SK-N-SH (cell line): ENCODE results near the gene POLR1D. TPM values are rescaled to one million over a fixed set of nuclear protein-coding genes. Genes with fewer than 3 reads are reported as not detected.

ENCODE experiments used
- CTCF ChIA-PET: fragments of 300-600, 350-600 bp; formaldehyde crosslinking; extraction: SDS; loops from one replicate; lab custom pipeline; 2021; lab: Yijun Ruan, JAX
- POLR2A ChIA-PET: fragments of 350-600 bp; sonication (Branson Sonifier 250); formaldehyde crosslinking; extraction: SDS; loops from one replicate; lab custom pipeline; 2020; ENCODE audit warnings: antibody characterized with exemption, inconsistent platforms; lab: Yijun Ruan, JAX
- DNase-seq: peaks from one replicate; pipeline ENCODE4 v3.0.0; 2012
- H2AFZ ChIP-seq: fragments of 200-600 bp; sonication (generic); 2 replicates; pipeline ENCODE4 v1.8.1; 2016; ENCODE audit warnings: antibody characterized with exemption, mild to moderate bottlenecking, low read depth
- H3F3A ChIP-seq: fragments of 200-600 bp; sonication (generic); replicated peaks from 2 replicates; pipeline ENCODE3; 2016; ENCODE audit warnings: antibody characterized with exemption, mild to moderate bottlenecking; ENCODE audit not compliant: insufficient read depth
- H3K27ac ChIP-seq, 2 experiments: fragments of 200-500 bp in 1 of 2; fragments of 200-600 bp in 1 of 2; sonication (Bioruptor generic) in 1 of 2; sonication (generic), shearing (Covaris generic) in 1 of 2; 2 replicates each; pipeline versions ENCODE4 v1.5.1 to v1.6.1; 2014 to 2016; ENCODE audit warnings: low read depth in 2 of 2, inconsistent platforms in 1 of 2, low read length in 1 of 2, mild to moderate bottlenecking in 1 of 2, mixed read lengths in 1 of 2
- H3K27me3 ChIP-seq: fragments of 200-600 bp; sonication (generic), shearing (Covaris generic); 2 replicates; pipeline ENCODE4 v1.6.1; 2016; ENCODE audit warnings: mixed run types; ENCODE audit not compliant: insufficient read depth
- H3K36me3 ChIP-seq, 2 experiments: fragments of 200-500 bp in 1 of 2; fragments of 200-600 bp in 1 of 2; sonication (Bioruptor generic) in 1 of 2; sonication (generic) in 1 of 2; replicated peaks in 1 of 2; 2 replicates each; pipeline versions ENCODE3 to v1.5.1; 2014 to 2016; ENCODE audit warnings: low read length in 1 of 2, mild to moderate bottlenecking in 1 of 2; ENCODE audit not compliant: insufficient read depth in 2 of 2, control insufficient read depth in 1 of 2
- H3K4me1 ChIP-seq, 2 experiments: fragments of 200-500 bp in 1 of 2; fragments of 200-600 bp in 1 of 2; sonication (Bioruptor generic) in 1 of 2; sonication (generic), shearing (Covaris generic) in 1 of 2; 2 replicates each; pipeline versions ENCODE4 v1.5.1 to v1.6.1; 2014 to 2016; ENCODE audit warnings: low read depth in 1 of 2, low read length in 1 of 2, mixed run types in 1 of 2; ENCODE audit not compliant: insufficient read depth in 2 of 2, control insufficient read depth in 1 of 2
- H3K4me2 ChIP-seq: fragments of 200-600 bp; sonication (generic), shearing (Covaris generic); 2 replicates; pipeline ENCODE4 v1.6.1; 2017; ENCODE audit warnings: mixed run types
- H3K4me3 ChIP-seq, 2 experiments: fragments of 200-500 bp in 1 of 2; fragments of 200-600 bp in 1 of 2; sonication (Bioruptor generic) in 1 of 2; sonication (generic), shearing (Covaris generic) in 1 of 2; 2 replicates each; pipeline versions ENCODE4 v1.5.1 to v1.8.1; 2014 to 2016; ENCODE audit warnings: low read depth in 2 of 2, inconsistent platforms in 1 of 2, low read length in 1 of 2, mild to moderate bottlenecking in 1 of 2, mixed read lengths in 1 of 2, moderate library complexity in 1 of 2
- H3K79me2 ChIP-seq: fragments of 200-600 bp; sonication (generic); 2 replicates; pipeline ENCODE4 v1.8.1; 2017; ENCODE audit warnings: mild to moderate bottlenecking; ENCODE audit not compliant: insufficient read depth
- H3K9ac ChIP-seq: fragments of 200-600 bp; sonication (generic); 2 replicates; pipeline ENCODE4 v1.6.1; 2017; ENCODE audit warnings: mixed run types
- H3K9me2 ChIP-seq: fragments of 200-600 bp; sonication (generic); 2 replicates; pipeline ENCODE4 v1.6.1; 2017; ENCODE audit warnings: mixed run types
- H3K9me3 ChIP-seq: fragments of 200-600 bp; sonication (generic); 2 replicates; pipeline ENCODE4 v1.6.1; 2017; ENCODE audit warnings: mixed run types, mild to moderate bottlenecking, moderate library complexity
- H4K20me1 ChIP-seq: fragments of 200-600 bp; sonication (generic); 2 replicates; pipeline ENCODE4 v1.6.1; 2017; ENCODE audit warnings: mild to moderate bottlenecking, mixed run types; ENCODE audit not compliant: insufficient read depth
- CHD2 ChIP-seq: fragments of 150-350 bp; IDR thresholded peaks from 2 replicates; pipeline ENCODE4 v1.6.1; 2018; ENCODE audit warnings: low read length; ENCODE audit not compliant: partially characterized antibody
- ELF1 ChIP-seq: IDR thresholded peaks from 2 replicates; pipeline ENCODE4 v1.4.0; 2012
- EP300 ChIP-seq, 2 experiments: IDR thresholded peaks; 2 replicates each; pipeline versions ENCODE4 v1.4.0 to v1.6.1; 2012; ENCODE audit warnings: borderline replicate concordance in 1 of 2, low read depth in 1 of 2, low read length in 1 of 2
- EZH2phosphoT487 ChIP-seq: fragments of 200-600 bp; sonication (generic); IDR thresholded peaks from 2 replicates; pipeline ENCODE4 v1.6.1; 2017; ENCODE audit warnings: low read depth, mixed run types, mild to moderate bottlenecking, antibody characterized with exemption, moderate library complexity, borderline replicate concordance
- FOSL2 ChIP-seq: IDR thresholded peaks from 2 replicates; pipeline ENCODE4 v1.4.0; 2012; ENCODE audit warnings: low read depth, mild to moderate bottlenecking, moderate library complexity, borderline replicate concordance
- FOXJ3 ChIP-seq: sonication (generic); formaldehyde crosslinking; IDR thresholded peaks from 2 replicates; pipeline ENCODE4 v1.5.1; 2020; ENCODE audit warnings: mild to moderate bottlenecking, missing genetic modification reagents
- GABPA ChIP-seq: IDR thresholded peaks from 2 replicates; pipeline ENCODE4 v1.4.0; 2012; ENCODE audit warnings: low read depth, mild to moderate bottlenecking
- MEF2A ChIP-seq: IDR thresholded peaks from 2 replicates; pipeline ENCODE4 v1.4.0; 2012; ENCODE audit warnings: low read depth, borderline replicate concordance
- MXI1 ChIP-seq: IDR thresholded peaks from 2 replicates; pipeline ENCODE4 v1.6.1; 2012; ENCODE audit warnings: mild to moderate bottlenecking, low read depth, low read length, improper control_type of control experiment
- NFIC ChIP-seq: IDR thresholded peaks from 2 replicates; pipeline ENCODE4 v1.4.0; 2012; ENCODE audit warnings: borderline replicate concordance
- PBX3 ChIP-seq: IDR thresholded peaks from 2 replicates; pipeline ENCODE4; 2012
- POLR2AphosphoS5 ChIP-seq: IDR thresholded peaks from 2 replicates; pipeline ENCODE4 v1.6.1; 2012; ENCODE audit warnings: low read depth, low read length
- RAD21 ChIP-seq: IDR thresholded peaks from 2 replicates; pipeline ENCODE4 v1.6.1; 2012; ENCODE audit warnings: mild to moderate bottlenecking, low read length
- RCOR1 ChIP-seq: fragments of 150-350 bp; IDR thresholded peaks from 2 replicates; pipeline ENCODE4 v1.6.1; 2017; ENCODE audit warnings: antibody characterized with exemption, low read length
- RFX5 ChIP-seq: IDR thresholded peaks from 2 replicates; pipeline ENCODE4 v1.6.1; 2012; ENCODE audit warnings: mild to moderate bottlenecking, improper control_type of control experiment, low read length
- RXRA ChIP-seq: IDR thresholded peaks from 2 replicates; pipeline ENCODE4 v1.4.0; 2012; ENCODE audit warnings: low read depth, mild to moderate bottlenecking, borderline replicate concordance
- TAF1 ChIP-seq: IDR thresholded peaks from 2 replicates; pipeline ENCODE4 v1.6.1; 2012; ENCODE audit warnings: low read depth, mild to moderate bottlenecking, low read length, moderate library complexity, borderline replicate concordance
- TCF12 ChIP-seq: IDR thresholded peaks from 2 replicates; pipeline ENCODE4 v1.4.0; 2012
- TEAD4 ChIP-seq: IDR thresholded peaks from 2 replicates; pipeline ENCODE4 v1.4.0; 2012; ENCODE audit warnings: mild to moderate bottlenecking, borderline replicate concordance; ENCODE audit not compliant: insufficient read depth
- USF2 ChIP-seq: fragments of 150-350 bp; IDR thresholded peaks from 2 replicates; pipeline ENCODE4 v1.6.1; 2017; ENCODE audit warnings: antibody characterized with exemption, low read length, low read depth, borderline replicate concordance
- ZBTB33 ChIP-seq: IDR thresholded peaks from 2 replicates; pipeline ENCODE4 v1.4.0; 2012; ENCODE audit warnings: low read depth, borderline replicate concordance
- WGBS: methylation state at CpG from one replicate; pipeline ENCODE4 v1.1.6; 2017; ENCODE audit warnings: low lambda C conversion rate; 5-methylcytosine and 5-hydroxymethylcytosine counted together
- polyA plus RNA-seq, 3 experiments: library from polyadenylated mRNA; depleted of rRNA; stranded (reverse); fragments of >200 nt; gene quantifications; 2 replicates each; pipeline ENCODE4 v1.2.3, GENCODE V29; 2012
- TF ChIP-seq, protein P1 (sequence below): fragments of 150-350 bp; IDR thresholded peaks from 2 replicates; pipeline ENCODE4 v1.6.1; 2016; ENCODE audit warnings: mild to moderate bottlenecking, low read depth, low read length
- TF ChIP-seq, protein P2 (sequence below): fragments of 200-600 bp; sonication (generic); IDR thresholded peaks from 2 replicates; pipeline ENCODE4 v1.6.1; 2017; ENCODE audit warnings: antibody characterized with exemption, mild to moderate bottlenecking, moderate library complexity
- TF ChIP-seq, protein P3 (sequence below): IDR thresholded peaks from 2 replicates; pipeline ENCODE4 v1.4.0; 2012; ENCODE audit warnings: low read depth, borderline replicate concordance

Gene POLR1D
- polyA plus RNA-seq, 1 of the 3 experiments (the other 2 are of a cell fraction): 150 TPM

DNA sequence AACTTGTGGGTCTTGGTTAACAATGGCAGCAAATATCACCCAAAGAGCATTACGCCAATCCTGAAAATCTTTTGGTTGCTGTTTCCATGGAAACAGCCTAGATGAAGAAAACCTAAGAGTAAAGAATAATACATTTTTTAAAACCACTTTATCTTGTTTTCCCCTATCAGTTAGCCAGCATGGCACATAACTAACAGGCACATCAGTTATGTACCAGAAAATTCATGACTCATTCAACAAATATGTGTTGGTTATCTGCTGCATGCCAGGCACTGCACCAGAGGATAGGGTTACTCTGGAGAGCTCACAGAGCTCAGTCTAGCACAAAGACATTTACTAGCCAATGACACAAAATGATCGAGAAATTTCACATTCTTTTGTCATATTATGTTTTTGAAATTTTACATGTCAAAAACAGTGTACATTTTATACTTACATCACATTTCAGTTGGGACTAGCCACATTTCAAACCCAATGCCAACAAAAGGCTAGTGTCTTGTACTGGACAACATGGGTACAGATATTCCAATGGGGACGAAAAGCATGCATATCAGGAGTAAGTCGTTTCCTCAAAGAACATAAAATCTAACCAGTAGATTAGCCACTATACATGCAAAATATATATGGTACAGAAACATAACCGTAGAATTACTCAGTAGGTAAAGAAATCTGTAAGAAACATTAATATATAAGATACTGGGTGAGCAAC lies 21.7 kb upstream of the POLR1D start:
- 58% methylated on average over 5 of the region's 5 CpGs for WGBS
- no peak overlapping the region for H2AFZ ChIP-seq
- peak overlapping the region; percentile 27 for H3K4me2 ChIP-seq
- TF ChIP-seq CHD2 (no peak), PBX3 (peak; percentile 63), ZBTB33 (0 out of 2 replicates have a peak, but pooled peaks have one; percentile 46), EZH2phosphoT487 (no peak), RFX5 (no peak), MEF2A (no peak), MXI1 (no peak), TEAD4 (peak; percentile 86), TCF12 (peak; percentile 79), RCOR1 (no peak), NFIC (peak; percentile 57), FOXJ3 (no peak), TAF1 (no peak), POLR2AphosphoS5 (0 out of 2 replicates have a peak, but pooled peaks have one; percentile 36), USF2 (no peak), GABPA (no peak), RAD21 (no peak), FOSL2 (peak; percentile 84), EP300 (IDR thresholded peaks at IDR 0.05; ENCODE audit: borderline replicate concordance in 1 of 2, low read depth in 1 of 2, low read length in 1 of 2) (peak in 1 of 2 experiments; percentile 66; a peak in 1 of 4 replicates), ELF1 (no peak), RXRA (no peak)
- TF ChIP-seq, protein P1, sequence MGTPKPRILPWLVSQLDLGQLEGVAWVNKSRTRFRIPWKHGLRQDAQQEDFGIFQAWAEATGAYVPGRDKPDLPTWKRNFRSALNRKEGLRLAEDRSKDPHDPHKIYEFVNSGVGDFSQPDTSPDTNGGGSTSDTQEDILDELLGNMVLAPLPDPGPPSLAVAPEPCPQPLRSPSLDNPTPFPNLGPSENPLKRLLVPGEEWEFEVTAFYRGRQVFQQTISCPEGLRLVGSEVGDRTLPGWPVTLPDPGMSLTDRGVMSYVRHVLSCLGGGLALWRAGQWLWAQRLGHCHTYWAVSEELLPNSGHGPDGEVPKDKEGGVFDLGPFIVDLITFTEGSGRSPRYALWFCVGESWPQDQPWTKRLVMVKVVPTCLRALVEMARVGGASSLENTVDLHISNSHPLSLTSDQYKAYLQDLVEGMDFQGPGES: no peak
- TF ChIP-seq, protein P2, sequence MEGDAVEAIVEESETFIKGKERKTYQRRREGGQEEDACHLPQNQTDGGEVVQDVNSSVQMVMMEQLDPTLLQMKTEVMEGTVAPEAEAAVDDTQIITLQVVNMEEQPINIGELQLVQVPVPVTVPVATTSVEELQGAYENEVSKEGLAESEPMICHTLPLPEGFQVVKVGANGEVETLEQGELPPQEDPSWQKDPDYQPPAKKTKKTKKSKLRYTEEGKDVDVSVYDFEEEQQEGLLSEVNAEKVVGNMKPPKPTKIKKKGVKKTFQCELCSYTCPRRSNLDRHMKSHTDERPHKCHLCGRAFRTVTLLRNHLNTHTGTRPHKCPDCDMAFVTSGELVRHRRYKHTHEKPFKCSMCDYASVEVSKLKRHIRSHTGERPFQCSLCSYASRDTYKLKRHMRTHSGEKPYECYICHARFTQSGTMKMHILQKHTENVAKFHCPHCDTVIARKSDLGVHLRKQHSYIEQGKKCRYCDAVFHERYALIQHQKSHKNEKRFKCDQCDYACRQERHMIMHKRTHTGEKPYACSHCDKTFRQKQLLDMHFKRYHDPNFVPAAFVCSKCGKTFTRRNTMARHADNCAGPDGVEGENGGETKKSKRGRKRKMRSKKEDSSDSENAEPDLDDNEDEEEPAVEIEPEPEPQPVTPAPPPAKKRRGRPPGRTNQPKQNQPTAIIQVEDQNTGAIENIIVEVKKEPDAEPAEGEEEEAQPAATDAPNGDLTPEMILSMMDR: no peak
- TF ChIP-seq, protein P3, sequence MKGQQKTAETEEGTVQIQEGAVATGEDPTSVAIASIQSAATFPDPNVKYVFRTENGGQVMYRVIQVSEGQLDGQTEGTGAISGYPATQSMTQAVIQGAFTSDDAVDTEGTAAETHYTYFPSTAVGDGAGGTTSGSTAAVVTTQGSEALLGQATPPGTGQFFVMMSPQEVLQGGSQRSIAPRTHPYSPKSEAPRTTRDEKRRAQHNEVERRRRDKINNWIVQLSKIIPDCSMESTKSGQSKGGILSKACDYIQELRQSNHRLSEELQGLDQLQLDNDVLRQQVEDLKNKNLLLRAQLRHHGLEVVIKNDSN: no peak

More for the DNA sequence above, 21.7 kb upstream of the POLR1D start:
- Histone ChIP-seq H3K4me3 (no peak overlapping the region), H3K9me3 (no peaks in the 10 kb centered on the region), H3K79me2 (peaks cover 16% of the 10 kb centered on the region; the same call in 1 of the 2 replicates), H4K20me1 (no peaks in the 10 kb centered on the region), H3K9me2 (no peaks in the 10 kb centered on the region), H3K27me3 (no peaks in the 10 kb centered on the region), H3K36me3 (no peaks in the 10 kb centered on the region), H3K4me1 (peaks cover 0 to 10% of the 10 kb centered on the region in 2 experiments; a peak in 1 of 4 replicates), H3F3A (no peaks in the 10 kb centered on the region), H3K27ac (peak overlapping the region; percentile 36 to 47; a peak in 3 of 4 replicates), H3K9ac (no peak overlapping the region)
- CTCF ChIA-PET: interaction anchor here (2.0 to 2.4 kb wide), 2 partner anchors 67 kb away, joined by 6 to 11 read pairs; no protein-coding TSS in a partner anchor
- POLR2A ChIA-PET: no interaction called here
- DNase-seq: peak; percentile 17
